ENCODE results near the gene PLA2G1B.

The PLA2G1B gene

GRCh38 chr12:120350576-120351350 is 23.2 kb upstream of the PLA2G1B start:
- Histone ChIP-seq H3K4me2 (ENCODE audit: low read depth, low read length, poor library complexity, severe bottlenecking) (no peak overlapping the region), H3K27ac (ENCODE audit: low read depth, low read length) (no peak overlapping the region), H3F3A (ENCODE audit: insufficient read depth) (no peaks in the 10 kb centered on the region), H3K27me3 (ENCODE audit: low read length) (no peaks in the 10 kb centered on the region), H3K4me3 (ENCODE audit: insufficient read depth, low read length, poor library complexity, severe bottlenecking) (no peak overlapping the region), H3K9me2 (replicated peaks; ENCODE audit: insufficient read depth, low read length) (no peaks in the 10 kb centered on the region), H3K9me3 (ENCODE audit: insufficient read depth, low read length) (no peaks in the 10 kb centered on the region), H3K9ac (ENCODE audit: low read length) (no peak overlapping the region), H2AFZ (ENCODE audit: low read depth, low read length, severe bottlenecking) (no peak overlapping the region), H4K20me1 (ENCODE audit: low read depth, low read length) (no peaks in the 10 kb centered on the region), H3K79me2 (ENCODE audit: insufficient read depth, low read length) (no peaks in the 10 kb centered on the region), H3K36me3 (ENCODE audit: low read length) (no peaks in the 10 kb centered on the region)
- no peak for TF ChIP-seq CTCF (IDR thresholded peaks at IDR 0.05; ENCODE audit: insufficient read depth, low read length, poor library complexity, severe bottlenecking)

- no peaks in the 10 kb centered on the region for H3F3A ChIP-seq (ENCODE audit: insufficient read depth)
- H3K36me3 ChIP-seq (ENCODE audit: low read length), result no peaks in the 10 kb centered on the region
- TF ChIP-seq CTCF (IDR thresholded peaks at IDR 0.05; ENCODE audit: insufficient read depth, low read length, poor library complexity, severe bottlenecking) (no peak), EZH2phosphoT487 (conservative IDR thresholded peaks at IDR 0.05; ENCODE audit: low read length) (no peak)
- no peak overlapping the region for H3K4me3 ChIP-seq (ENCODE audit: insufficient read depth, low read length, poor library complexity, severe bottlenecking)
- H3K9me2 ChIP-seq (replicated peaks; ENCODE audit: insufficient read depth, low read length), result no peaks in the 10 kb centered on the region
- H2AFZ ChIP-seq (ENCODE audit: low read depth, low read length, severe bottlenecking), result no peak overlapping the region
- no peak overlapping the region for H3K4me2 ChIP-seq (ENCODE audit: low read depth, low read length, poor library complexity, severe bottlenecking)
- H4K20me1 ChIP-seq (ENCODE audit: low read depth, low read length), result no peaks in the 10 kb centered on the region
- H3K79me2 ChIP-seq (ENCODE audit: insufficient read depth, low read length), result no peaks in the 10 kb centered on the region
- no peak overlapping the region for H3K27ac ChIP-seq (ENCODE audit: low read depth, low read length)
- no peak overlapping the region for H3K9ac ChIP-seq (ENCODE audit: low read length)
- H3K9me3 ChIP-seq (ENCODE audit: insufficient read depth, low read length), result no peaks in the 10 kb centered on the region
- no peaks in the 10 kb centered on the region for H3K27me3 ChIP-seq (ENCODE audit: low read length)
These were observed 20.2 kb upstream of the PLA2G1B start for GRCh38 chr12:120347766-120348165.

GRCh38 chr12:120346681-120347080 is 19.1 kb upstream of the PLA2G1B start:
- Histone ChIP-seq H3K27ac (ENCODE audit: low read depth, low read length) (no peak overlapping the region), H3F3A (ENCODE audit: insufficient read depth) (no peaks in the 10 kb centered on the region), H3K4me2 (ENCODE audit: low read depth, low read length, poor library complexity, severe bottlenecking) (no peak overlapping the region), H3K4me3 (ENCODE audit: insufficient read depth, low read length, poor library complexity, severe bottlenecking) (no peak overlapping the region), H3K27me3 (ENCODE audit: low read length) (no peaks in the 10 kb centered on the region), H3K36me3 (ENCODE audit: low read length) (no peaks in the 10 kb centered on the region), H3K9ac (ENCODE audit: low read length) (no peak overlapping the region), H3K9me3 (ENCODE audit: insufficient read depth, low read length) (no peaks in the 10 kb centered on the region), H4K20me1 (ENCODE audit: low read depth, low read length) (no peaks in the 10 kb centered on the region), H3K79me2 (ENCODE audit: insufficient read depth, low read length) (no peaks in the 10 kb centered on the region), H3K9me2 (replicated peaks; ENCODE audit: insufficient read depth, low read length) (no peaks in the 10 kb centered on the region), H2AFZ (ENCODE audit: low read depth, low read length, severe bottlenecking) (no peak overlapping the region)
- TF ChIP-seq CTCF (IDR thresholded peaks at IDR 0.05; ENCODE audit: insufficient read depth, low read length, poor library complexity, severe bottlenecking), result no peak
- TF ChIP-seq EZH2phosphoT487 (conservative IDR thresholded peaks at IDR 0.05; ENCODE audit: low read length), result no peak

Measured in SU-DHL-6 (cell line).